HepG2 (cell line): ENCODE measurements around the gene YIF1A. TPM values are rescaled to one million over a fixed set of nuclear protein-coding genes. Genes with fewer than 3 reads are reported as not detected.
"Not testable (repeated sequence)": the region's sequence is repeated elsewhere in the genome, so short reads cannot be mapped to it uniquely, and the experiment has no call there.

Experiments used
- ATAC-seq: fragments of 200-7000 bp; cut with Tn5 transposase; 3 replicates; pipeline ENCODE4 v1.9.1; 2020; ENCODE audit warnings: mild to moderate bottlenecking, moderate library complexity
- BruUV-seq: library from RNA; stranded (reverse); fragments of 400-500 nt; replicated peaks from 2 replicates; lab custom pipeline; 2021; lab: Mats Ljungman, UMichigan
- CTCF ChIA-PET: fragments of 300-600 bp; formaldehyde crosslinking; extraction: SDS; loops from one replicate; lab custom pipeline; 2021; ENCODE audit warnings: low total read pairs, inconsistent platforms, low intra/inter-chr PET ratio; lab: Yijun Ruan, JAX
- POLR2A ChIA-PET: fragments of 350-600 bp; sonication (Branson Sonifier 250); formaldehyde crosslinking; loops from one replicate; lab custom pipeline; 2020; ENCODE audit warnings: antibody characterized with exemption, inconsistent platforms; lab: Yijun Ruan, JAX
- DNase-seq: peaks from one replicate; pipeline ENCODE4 v3.0.0-alpha.2; 2015; ENCODE audit warnings: low spot score
- FAIRE-seq: peaks from 3 replicates; lab custom pipeline; 2011; peaks lifted over from hg19 to GRCh38; lab: Jason Lieb, UNC
- H2AFZ ChIP-seq: one replicate; pipeline ENCODE4 v1.6.1; 2011; ENCODE audit warnings: low read length, inconsistent platforms
- H3K27ac ChIP-seq: fragments of 300-600 bp; 3 replicates; pipeline ENCODE4 v1.8.0; 2011; ENCODE audit warnings: mixed run types, mild to moderate bottlenecking, mixed read lengths, low read length, inconsistent platforms; ENCODE audit not compliant: insufficient read depth; ENCODE audit errors: extremely low read length
- H3K27me3 ChIP-seq, 2 experiments: fragments of 200-600 bp in 1 of 2; 2 replicates in 1 of 2; 3 replicates in 1 of 2; pipeline versions ENCODE4 v1.6.0 to v1.8.0; 2011; ENCODE audit warnings: low read length in 2 of 2, mild to moderate bottlenecking in 2 of 2, moderate library complexity in 2 of 2, inconsistent platforms in 1 of 2; ENCODE audit not compliant: insufficient read depth in 2 of 2, control insufficient read depth in 1 of 2
- H3K36me3 ChIP-seq, 2 experiments: fragments of 200-600 bp in 1 of 2; replicated peaks in 1 of 2; 2 replicates in 1 of 2; 3 replicates in 1 of 2; pipeline versions ENCODE4 v1.5.1 to v1.8.0; 2011; ENCODE audit warnings: low read length in 2 of 2, inconsistent platforms in 1 of 2; ENCODE audit not compliant: insufficient read depth in 2 of 2, control insufficient read depth in 1 of 2
- H3K4me1 ChIP-seq: 2 replicates; pipeline ENCODE4 v1.5.1; 2012; ENCODE audit warnings: low read length, inconsistent platforms; ENCODE audit not compliant: insufficient read depth
- H3K4me2 ChIP-seq: 2 replicates; pipeline ENCODE4 v1.6.0; 2011; ENCODE audit warnings: low read depth, low read length, inconsistent platforms
- H3K4me3 ChIP-seq, 3 experiments: fragments of 200-600 bp in 1 of 3; sonication (generic), shearing (Covaris generic) in 1 of 3; replicated peaks in 1 of 3; 2 replicates each; pipeline ENCODE4 v1.5.1; 2011 to 2016; ENCODE audit warnings: low read length in 3 of 3, inconsistent platforms in 2 of 3, low read depth in 2 of 3, mild to moderate bottlenecking in 2 of 3, control low read depth in 1 of 3, mixed read lengths in 1 of 3; ENCODE audit not compliant: insufficient read depth in 1 of 3
- H3K79me2 ChIP-seq: one replicate; pipeline ENCODE4 v1.6.1; 2011; ENCODE audit warnings: low read length, inconsistent platforms; ENCODE audit not compliant: insufficient read depth
- H3K9ac ChIP-seq: 2 replicates; pipeline ENCODE4 v1.6.0; 2011; ENCODE audit warnings: mild to moderate bottlenecking, low read depth, low read length, inconsistent platforms; ENCODE audit not compliant: insufficient read depth
- H3K9me3 ChIP-seq: 2 replicates; pipeline ENCODE4 v1.5.1; 2012; ENCODE audit warnings: mild to moderate bottlenecking, low read length
- H4K20me1 ChIP-seq: 2 replicates; pipeline ENCODE4 v1.6.0; 2011; ENCODE audit warnings: inconsistent platforms, mild to moderate bottlenecking, low read length, moderate library complexity; ENCODE audit not compliant: insufficient read depth
- ZNF180 ChIP-seq: sonication (generic); formaldehyde crosslinking; IDR thresholded peaks from 2 replicates; pipeline ENCODE4 v1.4.0; 2020; ENCODE audit warnings: low read depth, missing genetic modification reagents, borderline replicate concordance
- WGBS: methylation state at CpG from one replicate; pipeline ENCODE4 v1.1.6; 2017; ENCODE audit warnings: low lambda C conversion rate; 5-methylcytosine and 5-hydroxymethylcytosine counted together
- in situ Hi-C: cut with HindIII; loops from 2 replicates; pipeline ENCODE4 v1.10.0; 2017; ENCODE audit warnings: low pct_unique_long_range_greater_than_20kb; ENCODE audit not compliant: extremely low pct_ligation_motif_present
- intact Hi-C: fragments of 100-400 bp; cut with micrococcal nuclease; formaldehyde crosslinking; loops from one replicate; pipeline ENCODE4 v1.10.0; 2022; ENCODE audit not compliant: unreplicated experiment
- polyA plus RNA-seq, 8 experiments: library from polyadenylated mRNA; depleted of rRNA in 3 of 8; stranded (reverse) in 7 of 8; unstranded in 1 of 8; fragments of >200 nt; fragmentation: Illumina TruSeq in 4 of 8; extraction: Trizol in 4 of 8; gene quantifications; 2 replicates each; pipeline versions ENCODE4 v1.2.1 to v1.2.3, GENCODE V29; 2011 to 2016; ENCODE audit warnings: low read depth in 4 of 8, missing spikeins in 1 of 8, mixed read lengths in 1 of 8; ENCODE audit not compliant: insufficient read depth in 1 of 8
- total RNA-seq, 5 experiments: library from RNA; depleted of rRNA; stranded (reverse); fragments of >200 nt; fragmentation: Illumina TruSeq; extraction: Trizol; gene quantifications; 2 replicates each; pipeline ENCODE4 v1.2.3, GENCODE V29; 2016; ENCODE audit warnings: low read depth in 1 of 5

The YIF1A gene
- total and polyA plus RNA-seq, 2 of the 13 experiments (the other 11 are each of a cell fraction or from before 2014, with no cell fraction given): 133 to 145 TPM

DNA sequence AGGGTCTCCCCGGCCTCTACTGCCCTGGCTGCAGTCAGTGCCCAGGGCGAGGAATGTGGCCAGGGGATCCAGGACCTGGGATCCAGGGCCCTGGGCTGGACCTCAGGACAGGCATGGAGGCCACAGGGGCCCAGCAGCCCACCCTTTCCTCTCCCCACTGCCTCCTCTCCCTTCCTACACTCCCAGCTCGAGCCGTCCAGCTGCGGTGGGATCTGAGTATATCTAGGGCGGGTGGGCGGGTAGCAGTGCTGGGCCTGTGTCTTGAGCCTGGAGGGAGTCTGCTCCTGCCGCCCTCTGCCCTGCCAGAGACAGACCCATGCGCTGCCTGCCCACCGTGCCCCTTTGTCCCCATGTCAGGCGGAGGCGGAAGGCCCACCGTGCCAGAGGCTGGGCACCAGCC is 12.3 kb downstream of the YIF1A start:
- intact Hi-C loops, ATAC-seq, DNase-seq, FAIRE-seq, H2AFZ ChIP-seq, H3K27me3 ChIP-seq, H3K4me3 ChIP-seq, CTCF ChIA-PET, H3K9ac ChIP-seq, in situ Hi-C loops, H3K79me2 ChIP-seq, BruUV-seq, H3K9me3 ChIP-seq, H3K4me2 ChIP-seq, H3K27ac ChIP-seq, H4K20me1 ChIP-seq: not testable (repeated sequence)
- H3K4me1 ChIP-seq: peaks cover 33% of the 10 kb centered on the region
- peaks cover 22 to 35% of the 10 kb centered on the region in 2 experiments for H3K36me3 ChIP-seq
- POLR2A ChIA-PET: interaction anchor here (0.9 to 1.1 kb wide), 2 partner anchors 8 to 12 kb away, joined by 5 read pairs; partner anchors contain the start of genes RAB1B and YIF1A
- WGBS: 92% methylated on average over 9 of the region's 13 CpGs

DNA sequence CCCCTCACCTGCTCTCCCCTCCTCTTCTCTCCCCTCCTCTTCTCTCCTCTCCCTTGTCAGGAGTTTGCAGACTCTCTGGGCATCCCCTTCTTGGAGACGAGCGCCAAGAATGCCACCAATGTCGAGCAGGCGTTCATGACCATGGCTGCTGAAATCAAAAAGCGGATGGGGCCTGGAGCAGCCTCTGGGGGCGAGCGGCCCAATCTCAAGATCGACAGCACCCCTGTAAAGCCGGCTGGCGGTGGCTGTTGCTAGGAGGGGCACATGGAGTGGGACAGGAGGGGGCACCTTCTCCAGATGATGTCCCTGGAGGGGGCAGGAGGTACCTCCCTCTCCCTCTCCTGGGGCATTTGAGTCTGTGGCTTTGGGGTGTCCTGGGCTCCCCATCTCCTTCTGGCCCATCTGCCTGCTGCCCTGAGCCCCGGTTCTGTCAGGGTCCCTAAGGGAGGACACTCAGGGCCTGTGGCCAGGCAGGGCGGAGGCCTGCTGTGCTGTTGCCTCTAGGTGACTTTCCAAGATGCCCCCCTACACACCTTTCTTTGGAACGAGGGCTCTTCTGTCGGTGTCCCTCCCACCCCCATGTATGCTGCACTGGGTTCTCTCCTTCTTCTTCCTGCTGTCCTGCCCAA is 12.8 kb downstream of the YIF1A start:
- Histone ChIP-seq H3K36me3 (peaks cover 23 to 38% of the 10 kb centered on the region in 2 experiments), H4K20me1 (0 out of 2 replicates have a peak, but pooled peaks cover 2% of the 10 kb centered on the region), H3K4me3 (no peak overlapping the region), H3K27ac (no peak overlapping the region), H3K4me2 (no peak overlapping the region), H3K9me3 (no peaks in the 10 kb centered on the region), H3K79me2 (peaks cover under 1% of the 10 kb centered on the region), H3K4me1 (peaks cover 31% of the 10 kb centered on the region), H3K9ac (no peak overlapping the region), H3K27me3 (peaks cover 3 to 9% of the 10 kb centered on the region in 2 experiments; a peak in 3 of 5 replicates), H2AFZ (no peak overlapping the region)
- in situ Hi-C loops (no loop called here), intact Hi-C loops (no loop called here)
- no peak for TF ChIP-seq ZNF180
- FAIRE-seq (no peak), ATAC-seq (no peak), DNase-seq (no peak)
- no TSS peak for BruUV-seq
- ChIA-PET POLR2A (no interaction called here), CTCF (no interaction called here)
- 90% methylated on average over 12 of the region's 14 CpGs for whole genome bisulfite sequencing
